Mucosa of descending colon (tissue), 3 donors: ENCODE data around the gene PGM3. TPM values are rescaled to one million over a fixed set of nuclear protein-coding genes. Genes with fewer than 3 reads are reported as not detected.

ENCODE experiments used
- ATAC-seq: fragments of 200-7000 bp; cut with Tn5 transposase; one replicate; pipeline ENCODE4 v1.9.1; 2020; ENCODE audit warnings: mild to moderate bottlenecking, moderate library complexity
- DNase-seq, 3 donors: peaks; one replicate each; pipeline ENCODE4 v3.0.0-alpha.2; 2020
- H3K36me3 ChIP-seq: fragments of 200-600 bp; one replicate; pipeline ENCODE4 v1.8.0; 2021; ENCODE audit warnings: low read depth, mild to moderate bottlenecking
- H3K4me1 ChIP-seq: fragments of 200-600 bp; one replicate; pipeline ENCODE4 v1.8.0; 2021; ENCODE audit warnings: low read depth, mild to moderate bottlenecking
- H3K4me3 ChIP-seq: fragments of 200-600 bp; one replicate; pipeline ENCODE4 v1.8.0; 2021; ENCODE audit warnings: mild to moderate bottlenecking
- H3K9me3 ChIP-seq: fragments of 200-600 bp; one replicate; pipeline ENCODE4 v1.8.0; 2021; ENCODE audit warnings: mild to moderate bottlenecking
- CTCF ChIP-seq: fragments of 200-600 bp; IDR thresholded peaks from one replicate; pipeline ENCODE4 v1.8.0; 2022; ENCODE audit warnings: antibody characterized with exemption, mild to moderate bottlenecking
- intact Hi-C, 2 donors: fragments of 100-400 bp; cut with DNase I in 1 of 2; cut with micrococcal nuclease in 1 of 2; formaldehyde crosslinking; loops; one replicate each; pipeline versions ENCODE4 v1.11.0 to v1.11.1; 2022; cut with DNase I, micrococcal nuclease
- long read RNA-seq, 2 donors: library from polyadenylated mRNA; unstranded; transcript quantifications; one replicate each; pipeline ENCODE4 v2.0.0, GENCODE V29; 2019 to 2021
- total RNA-seq, 3 donors: library from RNA; stranded (reverse); fragmentation: NEBNext Ultra II Directional in 2 of 3; extraction: Animal tissue kit (Norgen Biotek cat#: 25700) in 2 of 3; gene quantifications; one replicate each; pipeline versions ENCODE4 v1.2.1 to v1.2.4, GENCODE V29; 2021 to 2023
- donor health status: DM: no; HTN: no; CAD: no; lungs with moderate emphysema.
- donor health status: DM: no; HTN: no; CAD: no.
- donor health status: DM: no; HTN: yes; CAD: no.

The PGM3 gene, protein sequence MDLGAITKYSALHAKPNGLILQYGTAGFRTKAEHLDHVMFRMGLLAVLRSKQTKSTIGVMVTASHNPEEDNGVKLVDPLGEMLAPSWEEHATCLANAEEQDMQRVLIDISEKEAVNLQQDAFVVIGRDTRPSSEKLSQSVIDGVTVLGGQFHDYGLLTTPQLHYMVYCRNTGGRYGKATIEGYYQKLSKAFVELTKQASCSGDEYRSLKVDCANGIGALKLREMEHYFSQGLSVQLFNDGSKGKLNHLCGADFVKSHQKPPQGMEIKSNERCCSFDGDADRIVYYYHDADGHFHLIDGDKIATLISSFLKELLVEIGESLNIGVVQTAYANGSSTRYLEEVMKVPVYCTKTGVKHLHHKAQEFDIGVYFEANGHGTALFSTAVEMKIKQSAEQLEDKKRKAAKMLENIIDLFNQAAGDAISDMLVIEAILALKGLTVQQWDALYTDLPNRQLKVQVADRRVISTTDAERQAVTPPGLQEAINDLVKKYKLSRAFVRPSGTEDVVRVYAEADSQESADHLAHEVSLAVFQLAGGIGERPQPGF
- 10 to 100 TPM; 29.2 to 37.6 (median 30.7) TPM for total RNA-seq
- long read RNA-seq, donor 1, full-length matches to known transcripts: 11 of 20 reads
- long read RNA-seq, donor 1, partial matches to known transcripts: 2 of 20 reads
- long read RNA-seq, donor 1, other reads (novel, unspliced or antisense): 7 of 20 reads
- long read RNA-seq, donor 2, full-length matches to known transcripts: 11 of 22 reads
- long read RNA-seq, donor 2, partial matches to known transcripts: 7 of 22 reads
- long read RNA-seq, donor 2, other reads (novel, unspliced or antisense): 4 of 22 reads

GRCh38 chr6:83192871-83193746, at the start of gene PGM3, which contains the start of gene RWDD2A:
TSS of gene PGM3 (minus strand) at chr6:83193265. CDS start at chr6:83191012, 2,253 bp downstream.
TSS of gene RWDD2A (plus strand) at chr6:83193357. CDS start at chr6:83194452, 1,095 bp downstream.
- TF ChIP-seq CTCF: no peak
- no peaks in the 10 kb centered on the region for H3K9me3 ChIP-seq
- DNase-seq: peak; percentile 92 to 94 (median 94)
- peak; percentile 99 for ATAC-seq
- intact Hi-C loops: no loop called here
- peak within 1 kb of the TSS; percentile 85 for H3K4me3 ChIP-seq
- H3K4me1 ChIP-seq: peaks cover 13% of the 10 kb centered on the region
- no peaks in the 10 kb centered on the region for H3K36me3 ChIP-seq

- ATAC-seq: no peak
- TF ChIP-seq CTCF: no peak
- intact Hi-C loops: no loop called here
These were observed 38.1 kb upstream of the PGM3 start for GRCh38 chr6:83231146-83231545.

GRCh38 chr6:83226517-83226916, 33.5 kb upstream of the PGM3 start:
- DNase-seq (no peak), ATAC-seq (no peak)
- intact Hi-C loops: loop anchor here in 1 of 2 donors (10.0 kb wide), 1 partner anchor 288 kb away; the partner anchor contains the start of gene PRSS35
- TF ChIP-seq CTCF: no peak
- Histone ChIP-seq H3K36me3 (no peaks in the 10 kb centered on the region), H3K4me3 (no peak overlapping the region), H3K9me3 (no peaks in the 10 kb centered on the region), H3K4me1 (no peaks in the 10 kb centered on the region)

More at GRCh38 chr6:83231146-83231545, 38.1 kb upstream of the PGM3 start:
- Histone ChIP-seq H3K4me3 (no peak overlapping the region), H3K36me3 (no peaks in the 10 kb centered on the region), H3K4me1 (no peaks in the 10 kb centered on the region), H3K9me3 (no peaks in the 10 kb centered on the region)
- no peak for DNase-seq

GRCh38 chr6:83221889-83222479, 28.9 kb upstream of the PGM3 start:
- intact Hi-C loops: loop anchor here (5.0 to 10.0 kb wide), 2 partner anchors 290 to 293 kb away; partner anchors contain the start of gene PRSS35 (in 2 of the 2)
- Histone ChIP-seq H3K36me3 (no peaks in the 10 kb centered on the region), H3K4me1 (no peaks in the 10 kb centered on the region), H3K4me3 (no peak overlapping the region), H3K9me3 (no peaks in the 10 kb centered on the region)
- DNase-seq: no peak
- TF ChIP-seq CTCF: no peak
- ATAC-seq: no peak
